Hepatocyte (in vitro differentiated cells): ENCODE measurements around the gene NR2C1.

Source experiments
- CTCF ChIP-seq: fragments of 200-600 bp; sonication (generic); IDR thresholded peaks from 2 replicates; pipeline ENCODE4 v1.5.1; 2016; ENCODE audit warnings: antibody characterized with exemption, mild to moderate bottlenecking; ENCODE audit not compliant: poor library complexity
- EZH2 ChIP-seq: fragments of 200-600 bp; sonication (generic); IDR thresholded peaks from 2 replicates; pipeline ENCODE4 v1.6.1; 2016; ENCODE audit warnings: antibody characterized with exemption, mild to moderate bottlenecking, borderline replicate concordance
- EZH2phosphoT487 ChIP-seq: fragments of 200-600 bp; sonication (generic); IDR thresholded peaks from one replicate; pipeline ENCODE4 v1.6.1; 2018; ENCODE audit warnings: antibody characterized with exemption, mild to moderate bottlenecking, low read depth, moderate library complexity; ENCODE audit not compliant: unreplicated experiment, severe bottlenecking

- TF ChIP-seq CTCF: no peak
- TF ChIP-seq EZH2phosphoT487: no peak
- no peak for TF ChIP-seq EZH2
Observed at GRCh38 chr12:94982456-94982855, 91.0 kb downstream of the NR2C1 start.
